WI38 (cell line): ENCODE measurements around the gene CTDSPL.

ENCODE experiments used
- H3K4me3 ChIP-seq: 2 replicates; pipeline ENCODE4 v1.5.1; 2011; ENCODE audit warnings: low read depth, mild to moderate bottlenecking, control low read depth, low read length
- TF ChIP-seq, protein P1 (sequence below): IDR thresholded peaks from 2 replicates; pipeline ENCODE4 v1.5.1; 2012; ENCODE audit warnings: low read depth, mild to moderate bottlenecking, control low read depth, low read length

CTDSPL gene

GRCh38 chr3:37943126-37943525 is 81.4 kb downstream of the CTDSPL start:
- no peak overlapping the region for H3K4me3 ChIP-seq
- TF ChIP-seq, protein P1, sequence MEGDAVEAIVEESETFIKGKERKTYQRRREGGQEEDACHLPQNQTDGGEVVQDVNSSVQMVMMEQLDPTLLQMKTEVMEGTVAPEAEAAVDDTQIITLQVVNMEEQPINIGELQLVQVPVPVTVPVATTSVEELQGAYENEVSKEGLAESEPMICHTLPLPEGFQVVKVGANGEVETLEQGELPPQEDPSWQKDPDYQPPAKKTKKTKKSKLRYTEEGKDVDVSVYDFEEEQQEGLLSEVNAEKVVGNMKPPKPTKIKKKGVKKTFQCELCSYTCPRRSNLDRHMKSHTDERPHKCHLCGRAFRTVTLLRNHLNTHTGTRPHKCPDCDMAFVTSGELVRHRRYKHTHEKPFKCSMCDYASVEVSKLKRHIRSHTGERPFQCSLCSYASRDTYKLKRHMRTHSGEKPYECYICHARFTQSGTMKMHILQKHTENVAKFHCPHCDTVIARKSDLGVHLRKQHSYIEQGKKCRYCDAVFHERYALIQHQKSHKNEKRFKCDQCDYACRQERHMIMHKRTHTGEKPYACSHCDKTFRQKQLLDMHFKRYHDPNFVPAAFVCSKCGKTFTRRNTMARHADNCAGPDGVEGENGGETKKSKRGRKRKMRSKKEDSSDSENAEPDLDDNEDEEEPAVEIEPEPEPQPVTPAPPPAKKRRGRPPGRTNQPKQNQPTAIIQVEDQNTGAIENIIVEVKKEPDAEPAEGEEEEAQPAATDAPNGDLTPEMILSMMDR, result no peak

DNA sequence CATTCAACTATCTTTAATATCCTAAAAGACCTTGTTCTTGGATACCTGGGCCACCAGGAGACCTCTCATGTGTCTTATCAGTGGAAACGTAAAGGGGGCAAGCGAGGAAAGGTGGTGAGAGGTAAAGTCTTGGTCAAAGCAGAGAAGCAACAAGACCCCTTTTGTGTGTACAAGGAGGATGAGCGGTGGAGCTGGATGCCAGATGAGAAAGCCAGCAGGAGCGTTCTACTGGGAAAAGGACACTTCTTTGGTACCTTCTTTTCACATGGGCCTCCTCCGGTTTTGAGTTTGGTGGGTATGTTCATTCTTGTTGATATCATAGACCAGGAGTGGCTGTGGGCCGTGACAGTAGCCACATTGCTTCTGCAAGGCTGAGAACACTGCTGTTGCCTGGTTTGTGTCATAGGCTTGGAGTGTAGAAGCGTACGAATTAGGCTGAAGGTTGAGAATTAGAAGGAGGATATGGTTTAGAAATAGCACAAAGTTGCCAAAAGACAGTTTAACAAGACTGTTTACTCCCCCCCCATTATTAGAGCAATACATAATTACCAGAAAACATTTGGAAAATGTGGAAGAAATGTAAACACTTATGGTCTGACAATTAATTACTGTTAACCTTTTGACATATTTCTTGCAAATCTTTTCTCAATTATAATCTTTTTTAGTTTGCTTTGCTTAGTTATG is 82.1 kb downstream of the CTDSPL start:
- TF ChIP-seq, protein P1, result no peak
- H3K4me3 ChIP-seq, result no peak overlapping the region

GRCh38 chr3:37944391-37944842 is 82.7 kb downstream of the CTDSPL start:
- TF ChIP-seq, protein P1, result no peak
- H3K4me3 ChIP-seq, result no peak overlapping the region

DNA sequence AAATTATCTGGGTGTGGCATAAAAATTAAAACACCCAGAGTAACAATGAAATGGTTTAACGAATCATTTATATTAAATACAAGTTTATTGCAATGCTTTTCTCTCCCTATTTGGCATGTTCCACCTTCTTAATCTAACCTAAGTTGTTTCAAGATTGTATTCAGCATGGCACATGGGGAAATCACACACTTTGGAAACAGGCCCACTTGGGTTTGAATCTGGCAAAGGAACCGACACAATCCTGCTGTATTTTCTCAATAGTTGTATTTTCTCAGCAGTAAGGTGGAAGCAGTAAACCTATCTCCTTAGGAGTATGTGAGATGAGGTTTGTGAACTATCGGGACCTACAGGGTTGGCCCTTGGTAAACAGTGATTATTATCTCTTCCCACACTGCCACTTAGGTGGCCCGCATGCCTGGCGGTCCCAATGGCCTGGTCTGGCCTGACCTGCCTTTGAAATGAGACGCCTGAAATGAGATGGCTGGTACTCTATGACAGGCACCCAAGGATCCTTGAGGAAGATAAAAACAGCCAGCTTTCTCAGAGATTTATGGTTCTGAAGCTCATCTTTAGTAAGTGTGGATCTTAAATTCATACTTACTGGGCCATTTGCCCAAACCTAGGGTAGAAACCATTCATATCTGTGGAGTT is 83.6 kb downstream of the CTDSPL start:
- no peak overlapping the region for H3K4me3 ChIP-seq
- TF ChIP-seq, protein P1, result no peak

DNA sequence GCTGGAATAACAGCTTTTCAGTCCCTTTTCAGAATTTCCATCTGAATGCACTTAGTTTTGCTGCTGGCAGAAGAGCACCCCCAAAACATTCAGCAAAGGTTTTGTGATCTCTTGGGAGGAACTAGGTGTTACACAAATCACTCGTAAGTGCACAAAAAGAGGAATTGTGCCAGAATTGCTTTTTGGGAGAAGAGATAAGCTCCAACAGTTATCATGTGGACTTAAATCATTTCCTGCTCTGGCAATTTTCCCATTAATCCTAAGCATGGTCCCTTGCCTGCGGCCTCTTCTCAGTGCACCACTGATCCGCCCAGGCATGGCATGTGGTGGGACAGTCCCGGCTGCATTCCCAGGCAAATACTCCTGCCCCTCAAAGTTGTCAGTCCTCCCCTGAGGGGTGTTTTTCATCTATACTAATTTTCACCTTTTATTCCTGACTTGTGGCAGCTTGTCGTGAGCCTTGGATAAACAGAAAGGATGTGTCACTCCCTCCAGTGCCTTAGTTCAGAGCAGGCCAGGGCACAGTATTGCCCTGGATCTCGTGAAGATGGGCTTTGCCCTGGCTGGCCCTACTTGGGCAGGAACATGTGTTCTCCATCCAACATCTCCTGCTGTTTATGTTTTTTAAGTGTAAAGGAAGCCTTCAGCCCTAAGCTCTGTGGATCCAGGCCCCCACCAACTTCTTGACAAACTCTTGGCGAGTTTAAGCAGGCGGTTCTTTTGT is 84.3 kb downstream of the CTDSPL start:
- TF ChIP-seq, protein P1, result no peak
- H3K4me3 ChIP-seq, result no peak overlapping the region

DNA sequence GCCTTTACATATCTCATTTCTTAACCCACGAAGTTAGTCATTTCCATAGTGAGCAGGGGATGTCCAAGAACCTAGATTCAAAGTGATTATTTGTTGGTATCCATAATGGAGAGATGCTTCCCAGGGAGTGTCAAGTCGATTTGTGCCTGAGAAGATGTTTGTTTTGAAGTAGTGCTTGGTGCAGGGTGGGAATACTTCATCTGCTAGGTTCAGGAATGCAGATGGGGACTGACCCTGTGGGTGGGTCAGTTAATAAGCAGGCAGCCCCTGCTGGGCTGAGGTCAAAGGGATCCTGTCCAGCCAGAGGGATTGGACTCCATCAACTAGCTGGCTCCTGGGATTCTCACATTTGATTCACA is 84.8 kb downstream of the CTDSPL start:
- no peak overlapping the region for H3K4me3 ChIP-seq
- TF ChIP-seq, protein P1, result no peak

GRCh38 chr3:37949866-37950265 is 88.2 kb downstream of the CTDSPL start:
- TF ChIP-seq, protein P1, result no peak
- no peak overlapping the region for H3K4me3 ChIP-seq
